GM12875 (cell line): ENCODE results near the gene RNU6-8.
A peak's percentile ranks its signal among the peaks of the same experiment; 100 is the strongest.

Experiments used
- H3K4me3 ChIP-seq: one replicate; pipeline ENCODE4 v1.5.1; 2011; ENCODE audit warnings: low read depth, low read length, control low read depth
- CTCF ChIP-seq: IDR thresholded peaks from 2 replicates; pipeline ENCODE4 v1.5.1; 2011; ENCODE audit warnings: low read depth, mild to moderate bottlenecking, control low read depth, inconsistent platforms, low read length, moderate library complexity, borderline replicate concordance; ENCODE audit not compliant: insufficient read depth

RNU6-8 gene

GRCh38 chr14:32206552-32206951, 3.5 kb upstream of the RNU6-8 start:
- TF ChIP-seq CTCF, result no peak
- H3K4me3 ChIP-seq, result no peak overlapping the region

- no peak overlapping the region for H3K4me3 ChIP-seq
- TF ChIP-seq CTCF, result no peak
These were observed 2.9 kb upstream of the RNU6-8 start for GRCh38 chr14:32205984-32206383.

GRCh38 chr14:32205554-32205953, 2.5 kb upstream of the RNU6-8 start:
- TF ChIP-seq CTCF, result no peak

GRCh38 chr14:32203928-32204357, 874 bp upstream of the RNU6-8 start:
- TF ChIP-seq CTCF, result no peak
- peak overlapping the region; percentile 42 for H3K4me3 ChIP-seq

More at GRCh38 chr14:32205554-32205953, 2.5 kb upstream of the RNU6-8 start:
- no peak overlapping the region for H3K4me3 ChIP-seq

- no peak for TF ChIP-seq CTCF
- H3K4me3 ChIP-seq, result no peak overlapping the region
These were observed 525 bp downstream of the RNU6-8 start for GRCh38 chr14:32202491-32202997.

GRCh38 chr14:32201816-32202490, 1.1 kb downstream of the RNU6-8 start, which contains the start of gene RNU6-7:
Gene RNU6-7, plus strand, starts transcription at chr14:32202045.
- peak within 1 kb of the TSS; percentile 40 for H3K4me3 ChIP-seq
- no peak for TF ChIP-seq CTCF

- peak overlapping the region; percentile 40 for H3K4me3 ChIP-seq
- no peak for TF ChIP-seq CTCF
These were observed 1.8 kb downstream of the RNU6-8 start for GRCh38 chr14:32201193-32201815.
